SK-N-SH (cell line): Measurements from ENCODE around the gene APBA2. TPM values are rescaled to one million over a fixed set of nuclear protein-coding genes. Genes with fewer than 3 reads are reported as not detected.

Experiments used
- CTCF ChIA-PET: fragments of 300-600, 350-600 bp; formaldehyde crosslinking; extraction: SDS; loops from one replicate; lab custom pipeline; 2021; lab: Yijun Ruan, JAX
- POLR2A ChIA-PET: fragments of 350-600 bp; sonication (Branson Sonifier 250); formaldehyde crosslinking; extraction: SDS; loops from one replicate; lab custom pipeline; 2020; ENCODE audit warnings: antibody characterized with exemption, inconsistent platforms; lab: Yijun Ruan, JAX
- DNase-seq: peaks from one replicate; pipeline ENCODE4 v3.0.0; 2012
- H2AFZ ChIP-seq: fragments of 200-600 bp; sonication (generic); 2 replicates; pipeline ENCODE4 v1.8.1; 2016; ENCODE audit warnings: antibody characterized with exemption, mild to moderate bottlenecking, low read depth
- H3F3A ChIP-seq: fragments of 200-600 bp; sonication (generic); replicated peaks from 2 replicates; pipeline ENCODE3; 2016; ENCODE audit warnings: antibody characterized with exemption, mild to moderate bottlenecking; ENCODE audit not compliant: insufficient read depth
- H3K27ac ChIP-seq, 2 experiments: fragments of 200-500 bp in 1 of 2; fragments of 200-600 bp in 1 of 2; sonication (Bioruptor generic) in 1 of 2; sonication (generic), shearing (Covaris generic) in 1 of 2; 2 replicates each; pipeline versions ENCODE4 v1.5.1 to v1.6.1; 2014 to 2016; ENCODE audit warnings: low read depth in 2 of 2, inconsistent platforms in 1 of 2, low read length in 1 of 2, mild to moderate bottlenecking in 1 of 2, mixed read lengths in 1 of 2
- H3K27me3 ChIP-seq: fragments of 200-600 bp; sonication (generic), shearing (Covaris generic); 2 replicates; pipeline ENCODE4 v1.6.1; 2016; ENCODE audit warnings: mixed run types; ENCODE audit not compliant: insufficient read depth
- H3K36me3 ChIP-seq, 2 experiments: fragments of 200-500 bp in 1 of 2; fragments of 200-600 bp in 1 of 2; sonication (Bioruptor generic) in 1 of 2; sonication (generic) in 1 of 2; replicated peaks in 1 of 2; 2 replicates each; pipeline versions ENCODE3 to v1.5.1; 2014 to 2016; ENCODE audit warnings: low read length in 1 of 2, mild to moderate bottlenecking in 1 of 2; ENCODE audit not compliant: insufficient read depth in 2 of 2, control insufficient read depth in 1 of 2
- H3K4me1 ChIP-seq, 2 experiments: fragments of 200-500 bp in 1 of 2; fragments of 200-600 bp in 1 of 2; sonication (Bioruptor generic) in 1 of 2; sonication (generic), shearing (Covaris generic) in 1 of 2; 2 replicates each; pipeline versions ENCODE4 v1.5.1 to v1.6.1; 2014 to 2016; ENCODE audit warnings: low read depth in 1 of 2, low read length in 1 of 2, mixed run types in 1 of 2; ENCODE audit not compliant: insufficient read depth in 2 of 2, control insufficient read depth in 1 of 2
- H3K4me2 ChIP-seq: fragments of 200-600 bp; sonication (generic), shearing (Covaris generic); 2 replicates; pipeline ENCODE4 v1.6.1; 2017; ENCODE audit warnings: mixed run types
- H3K4me3 ChIP-seq, 2 experiments: fragments of 200-500 bp in 1 of 2; fragments of 200-600 bp in 1 of 2; sonication (Bioruptor generic) in 1 of 2; sonication (generic), shearing (Covaris generic) in 1 of 2; 2 replicates each; pipeline versions ENCODE4 v1.5.1 to v1.8.1; 2014 to 2016; ENCODE audit warnings: low read depth in 2 of 2, inconsistent platforms in 1 of 2, low read length in 1 of 2, mild to moderate bottlenecking in 1 of 2, mixed read lengths in 1 of 2, moderate library complexity in 1 of 2
- H3K79me2 ChIP-seq: fragments of 200-600 bp; sonication (generic); 2 replicates; pipeline ENCODE4 v1.8.1; 2017; ENCODE audit warnings: mild to moderate bottlenecking; ENCODE audit not compliant: insufficient read depth
- H3K9ac ChIP-seq: fragments of 200-600 bp; sonication (generic); 2 replicates; pipeline ENCODE4 v1.6.1; 2017; ENCODE audit warnings: mixed run types
- H3K9me2 ChIP-seq: fragments of 200-600 bp; sonication (generic); 2 replicates; pipeline ENCODE4 v1.6.1; 2017; ENCODE audit warnings: mixed run types
- H3K9me3 ChIP-seq: fragments of 200-600 bp; sonication (generic); 2 replicates; pipeline ENCODE4 v1.6.1; 2017; ENCODE audit warnings: mixed run types, mild to moderate bottlenecking, moderate library complexity
- H4K20me1 ChIP-seq: fragments of 200-600 bp; sonication (generic); 2 replicates; pipeline ENCODE4 v1.6.1; 2017; ENCODE audit warnings: mild to moderate bottlenecking, mixed run types; ENCODE audit not compliant: insufficient read depth
- EZH2phosphoT487 ChIP-seq: fragments of 200-600 bp; sonication (generic); IDR thresholded peaks from 2 replicates; pipeline ENCODE4 v1.6.1; 2017; ENCODE audit warnings: low read depth, mixed run types, mild to moderate bottlenecking, antibody characterized with exemption, moderate library complexity, borderline replicate concordance
- FOXM1 ChIP-seq: IDR thresholded peaks from 2 replicates; pipeline ENCODE4 v1.4.0; 2012; ENCODE audit warnings: low read depth, mild to moderate bottlenecking
- JUND ChIP-seq: IDR thresholded peaks from 2 replicates; pipeline ENCODE4 v1.4.0; 2012
- MEF2A ChIP-seq: IDR thresholded peaks from 2 replicates; pipeline ENCODE4 v1.4.0; 2012; ENCODE audit warnings: low read depth, borderline replicate concordance
- MXI1 ChIP-seq: IDR thresholded peaks from 2 replicates; pipeline ENCODE4 v1.6.1; 2012; ENCODE audit warnings: mild to moderate bottlenecking, low read depth, low read length, improper control_type of control experiment
- NFIC ChIP-seq: IDR thresholded peaks from 2 replicates; pipeline ENCODE4 v1.4.0; 2012; ENCODE audit warnings: borderline replicate concordance
- POLR2AphosphoS5 ChIP-seq: IDR thresholded peaks from 2 replicates; pipeline ENCODE4 v1.6.1; 2012; ENCODE audit warnings: low read depth, low read length
- RAD21 ChIP-seq: IDR thresholded peaks from 2 replicates; pipeline ENCODE4 v1.6.1; 2012; ENCODE audit warnings: mild to moderate bottlenecking, low read length
- REST ChIP-seq: IDR thresholded peaks from 2 replicates; pipeline ENCODE4 v1.6.1; 2012; ENCODE audit warnings: mild to moderate bottlenecking, low read depth, low read length, moderate library complexity
- SIN3A ChIP-seq: IDR thresholded peaks from 2 replicates; pipeline ENCODE4 v1.6.1; 2012; ENCODE audit warnings: low read depth, mild to moderate bottlenecking, low read length, moderate library complexity, borderline replicate concordance
- SMC3 ChIP-seq: IDR thresholded peaks from 2 replicates; pipeline ENCODE4 v1.6.1; 2012; ENCODE audit warnings: low read depth, low read length, improper control_type of control experiment
- TAF1 ChIP-seq: IDR thresholded peaks from 2 replicates; pipeline ENCODE4 v1.6.1; 2012; ENCODE audit warnings: low read depth, mild to moderate bottlenecking, low read length, moderate library complexity, borderline replicate concordance
- TEAD4 ChIP-seq: IDR thresholded peaks from 2 replicates; pipeline ENCODE4 v1.4.0; 2012; ENCODE audit warnings: mild to moderate bottlenecking, borderline replicate concordance; ENCODE audit not compliant: insufficient read depth
- USF2 ChIP-seq: fragments of 150-350 bp; IDR thresholded peaks from 2 replicates; pipeline ENCODE4 v1.6.1; 2017; ENCODE audit warnings: antibody characterized with exemption, low read length, low read depth, borderline replicate concordance
- YY1 ChIP-seq: IDR thresholded peaks from 2 replicates; pipeline ENCODE4 v1.4.0; 2012; ENCODE audit warnings: low read depth, mild to moderate bottlenecking
- WGBS: methylation state at CpG from one replicate; pipeline ENCODE4 v1.1.6; 2017; ENCODE audit warnings: low lambda C conversion rate; 5-methylcytosine and 5-hydroxymethylcytosine counted together
- polyA plus RNA-seq, 3 experiments: library from polyadenylated mRNA; depleted of rRNA; stranded (reverse); fragments of >200 nt; gene quantifications; 2 replicates each; pipeline ENCODE4 v1.2.3, GENCODE V29; 2012

APBA2 gene
- polyA plus RNA-seq, 1 of the 3 experiments (the other 2 are of a cell fraction): 12.7 TPM

- ChIA-PET POLR2A (no interaction called here), CTCF (interaction anchor here (1.6 to 2.2 kb wide), 2 partner anchors 13 to 15 kb away, joined by 6 to 8 read pairs; partner anchors contain the start of gene APBA2)
- Histone ChIP-seq H3K36me3 (no peaks in the 10 kb centered on the region), H4K20me1 (no peaks in the 10 kb centered on the region), H3K27ac (no peak overlapping the region), H3K4me3 (no peak overlapping the region), H3K79me2 (no peaks in the 10 kb centered on the region), H3K4me2 (no peak overlapping the region), H3F3A (peaks cover 3% of the 10 kb centered on the region), H3K9ac (no peak overlapping the region), H2AFZ (no peak overlapping the region), H3K9me2 (no peaks in the 10 kb centered on the region), H3K27me3 (no peaks in the 10 kb centered on the region), H3K4me1 (peaks cover 0 to 26% of the 10 kb centered on the region in 2 experiments; a peak in 1 of 4 replicates), H3K9me3 (no peaks in the 10 kb centered on the region)
- WGBS: 92% methylated on average over 12 of the region's 13 CpGs
- no peak for DNase-seq
- no peak for TF ChIP-seq JUND
- TF ChIP-seq NFIC: no peak
- no peak for TF ChIP-seq SIN3A
- TF ChIP-seq FOXM1: no peak
- TF ChIP-seq POLR2AphosphoS5: no peak
- no peak for TF ChIP-seq USF2
- no peak for TF ChIP-seq TAF1
- no peak for TF ChIP-seq YY1
- TF ChIP-seq EZH2phosphoT487: no peak
- TF ChIP-seq REST: no peak
- TF ChIP-seq TEAD4: no peak
- no peak for TF ChIP-seq RAD21
- no peak for TF ChIP-seq SMC3
- no peak for TF ChIP-seq MXI1
- TF ChIP-seq MEF2A: no peak
These were observed 15.3 kb downstream of the APBA2 start for GRCh38 chr15:28900892-28901586.
